HCT116 (cell line): ENCODE data around the gene DPH6. TPM values are rescaled to one million over a fixed set of nuclear protein-coding genes. Genes with fewer than 3 reads are reported as not detected.

Experiments
- ATAC-seq: fragments of 200-7000 bp; cut with Tn5 transposase; 2 replicates; pipeline ENCODE4 v1.9.1; 2020; ENCODE audit warnings: mild to moderate bottlenecking, moderate library complexity
- BruUV-seq: library from RNA; stranded (reverse); fragments of 400-500 nt; replicated peaks from 2 replicates; lab custom pipeline; 2021; lab: Mats Ljungman, UMichigan
- CTCF ChIA-PET: fragments of 300-600 bp; sonication (Branson Sonifier 250); formaldehyde crosslinking; loops from one replicate; lab custom pipeline; 2021; ENCODE audit warnings: antibody characterized with exemption; lab: Charles Lee
- POLR2A ChIA-PET: fragments of 300-600, 350-600 bp; sonication (Branson Sonifier 250); formaldehyde crosslinking; loops from one replicate; lab custom pipeline; 2021; ENCODE audit warnings: antibody characterized with exemption; lab: Charles Lee
- RAD21 ChIA-PET, 2 experiments: fragments of 300-600 bp; sonication (Branson Sonifier 250); formaldehyde crosslinking; loops; one replicate each; lab custom pipeline; 2023; ENCODE audit warnings: low total read pairs in 2 of 2; ENCODE audit not compliant: uncharacterized antibody in 2 of 2, unreplicated experiment in 2 of 2, low non-redundant PET in 1 of 2; lab: Charles Lee
- DNase-seq: peaks from one replicate; pipeline ENCODE4 v3.0.0-alpha.2; 2010; ENCODE audit warnings: low read depth, low spot score
- H2AFZ ChIP-seq: fragments of 200-600 bp; shearing (Covaris generic), sonication (generic); 2 replicates; pipeline ENCODE4 v1.6.1; 2017; ENCODE audit warnings: low read depth, mixed run types, mixed read lengths, antibody characterized with exemption, low read length; ENCODE audit not compliant: poor library complexity, severe bottlenecking
- H3K27ac ChIP-seq: 2 replicates; pipeline ENCODE4 v1.5.1; 2012; ENCODE audit warnings: low read depth, low read length
- H3K27me3 ChIP-seq: fragments of 200-600 bp; sonication (generic); 2 replicates; pipeline ENCODE4 v1.6.1; 2016; ENCODE audit warnings: mixed run types, low read length, mixed read lengths; ENCODE audit not compliant: insufficient read depth
- H3K36me3 ChIP-seq, 2 experiments: fragments of 200-500 bp in 1 of 2; fragments of 200-600 bp in 1 of 2; sonication (Bioruptor generic) in 1 of 2; sonication (generic) in 1 of 2; 2 replicates each; pipeline versions ENCODE4 v1.5.1 to v1.6.1; 2014 to 2016; ENCODE audit warnings: low read length in 2 of 2, inconsistent platforms in 1 of 2, mixed read lengths in 1 of 2, mixed run types in 1 of 2; ENCODE audit not compliant: insufficient read depth in 2 of 2, control insufficient read depth in 1 of 2
- H3K4me1 ChIP-seq, 2 experiments: fragments of 200-600 bp in 1 of 2; sonication (generic) in 1 of 2; 2 replicates each; pipeline versions ENCODE4 v1.5.1 to v1.6.1; 2012 to 2017; ENCODE audit warnings: low read length in 2 of 2, inconsistent platforms in 1 of 2, mild to moderate bottlenecking in 1 of 2, mixed read lengths in 1 of 2, mixed run types in 1 of 2, moderate library complexity in 1 of 2; ENCODE audit not compliant: insufficient read depth in 2 of 2, control insufficient read depth in 1 of 2
- H3K4me2 ChIP-seq: fragments of 200-600 bp; sonication (generic); 2 replicates; pipeline ENCODE4 v1.6.1; 2017; ENCODE audit warnings: mixed run types, low read length, mixed read lengths
- H3K4me3 ChIP-seq, 2 experiments: fragments of 200-600 bp in 1 of 2; sonication (generic) in 1 of 2; replicated peaks in 1 of 2; 2 replicates each; pipeline ENCODE4 v1.5.1; 2011 to 2016; ENCODE audit warnings: low read length in 2 of 2, control low read depth in 1 of 2, low read depth in 1 of 2, mild to moderate bottlenecking in 1 of 2, mixed read lengths in 1 of 2, mixed run types in 1 of 2
- H3K79me2 ChIP-seq: fragments of 200-600 bp; sonication (generic); 2 replicates; pipeline ENCODE4 v1.6.1; 2017; ENCODE audit warnings: mild to moderate bottlenecking, mixed run types, low read length, moderate library complexity, mixed read lengths; ENCODE audit not compliant: insufficient read depth
- H3K9ac ChIP-seq: fragments of 200-600 bp; sonication (generic); 2 replicates; pipeline ENCODE4 v1.6.1; 2016; ENCODE audit warnings: low read length, mixed read lengths
- H3K9me2 ChIP-seq: fragments of 200-600 bp; sonication (generic), shearing (Covaris generic); 2 replicates; pipeline ENCODE4 v1.6.1; 2017; ENCODE audit warnings: mixed run types, mild to moderate bottlenecking, moderate library complexity; ENCODE audit not compliant: insufficient read depth
- H3K9me3 ChIP-seq, 2 experiments: fragments of 200-500 bp in 1 of 2; fragments of 200-600 bp in 1 of 2; sonication (Bioruptor generic) in 1 of 2; sonication (generic) in 1 of 2; 2 replicates each; pipeline ENCODE4 v1.6.1; 2014 to 2017; ENCODE audit warnings: low read length in 2 of 2, mixed read lengths in 2 of 2, inconsistent platforms in 1 of 2, low read depth in 1 of 2, mild to moderate bottlenecking in 1 of 2, mixed run types in 1 of 2, moderate library complexity in 1 of 2; ENCODE audit not compliant: control insufficient read depth in 1 of 2, insufficient read depth in 1 of 2
- H4K20me1 ChIP-seq: fragments of 200-600 bp; sonication (generic), shearing (Covaris generic); 2 replicates; pipeline ENCODE4 v1.6.1; 2017; ENCODE audit warnings: mixed run types, mild to moderate bottlenecking, moderate library complexity; ENCODE audit not compliant: insufficient read depth
- ATF3 ChIP-seq: IDR thresholded peaks from 2 replicates; pipeline ENCODE4 v1.6.1; 2012
- CBX3 ChIP-seq: IDR thresholded peaks from 2 replicates; pipeline ENCODE4 v1.6.1; 2012; ENCODE audit warnings: low read depth
- CEBPB ChIP-seq: IDR thresholded peaks from 2 replicates; pipeline ENCODE4 v1.6.1; 2012; ENCODE audit warnings: low read depth
- CTCF ChIP-seq, 3 experiments: fragments of 200-600 bp in 1 of 3; sonication (generic) in 1 of 3; IDR thresholded peaks in 2 of 3; conservative IDR thresholded peaks in 1 of 3; 2 replicates each; pipeline ENCODE4 v1.5.1; 2012 to 2017; ENCODE audit warnings: low read depth in 2 of 3, low read length in 2 of 3, antibody characterized with exemption in 1 of 3, borderline replicate concordance in 1 of 3, control low read depth in 1 of 3, mild to moderate bottlenecking in 1 of 3, mixed read lengths in 1 of 3, mixed run types in 1 of 3, moderate library complexity in 1 of 3; ENCODE audit not compliant: insufficient read depth in 1 of 3
- EGR1 ChIP-seq: IDR thresholded peaks from 2 replicates; pipeline ENCODE4 v1.6.1; 2012; ENCODE audit warnings: low read depth
- ELF1 ChIP-seq: IDR thresholded peaks from 2 replicates; pipeline ENCODE4 v1.6.1; 2012; ENCODE audit warnings: low read depth, borderline replicate concordance
- FOSL1 ChIP-seq: IDR thresholded peaks from 2 replicates; pipeline ENCODE4 v1.6.1; 2012; ENCODE audit warnings: low read depth
- JUND ChIP-seq: IDR thresholded peaks from 2 replicates; pipeline ENCODE4 v1.6.1; 2012
- POLR2AphosphoS5 ChIP-seq: IDR thresholded peaks from 2 replicates; pipeline ENCODE4 v1.6.1; 2011; ENCODE audit warnings: mild to moderate bottlenecking, low read depth, low read length, moderate library complexity
- RAD21 ChIP-seq: IDR thresholded peaks from 2 replicates; pipeline ENCODE4 v1.6.1; 2012; ENCODE audit warnings: low read depth, mild to moderate bottlenecking
- REST ChIP-seq: IDR thresholded peaks from 2 replicates; pipeline ENCODE4 v1.6.1; 2012; ENCODE audit warnings: low read depth
- SP1 ChIP-seq: IDR thresholded peaks from 2 replicates; pipeline ENCODE4 v1.6.1; 2012; ENCODE audit warnings: low read depth
- SRF ChIP-seq: IDR thresholded peaks from 2 replicates; pipeline ENCODE4 v1.6.1; 2012; ENCODE audit warnings: low read depth
- YY1 ChIP-seq: IDR thresholded peaks from 2 replicates; pipeline ENCODE4 v1.6.1; 2011; ENCODE audit warnings: low read length, low read depth, moderate library complexity, mild to moderate bottlenecking; ENCODE audit not compliant: insufficient replicate concordance; ENCODE audit errors: extremely low read depth
- ZBTB33 ChIP-seq: IDR thresholded peaks from 2 replicates; pipeline ENCODE4 v1.6.1; 2011; ENCODE audit warnings: mild to moderate bottlenecking, low read length, moderate library complexity; ENCODE audit not compliant: insufficient replicate concordance; ENCODE audit errors: extremely low read depth
- ZFX ChIP-seq: fragments of 450-650 bp; IDR thresholded peaks from 2 replicates; pipeline ENCODE4 v1.6.1; 2017
- ZNF274 ChIP-seq: fragments of 200-500 bp; sonication (Bioruptor generic); IDR thresholded peaks from 2 replicates; pipeline ENCODE4 v1.6.1; 2014; ENCODE audit warnings: mild to moderate bottlenecking, low read depth, low read length, inconsistent platforms
- intact Hi-C: fragments of 100-400 bp; cut with micrococcal nuclease; formaldehyde crosslinking; loops from 2 replicates; pipeline ENCODE4 v1.10.0; 2022
- total RNA-seq: library from RNA; stranded (reverse); gene quantifications from one replicate; pipeline ENCODE4 v1.2.1, GENCODE V29; 2021; ENCODE audit not compliant: unreplicated experiment

DPH6 gene
- total RNA-seq, 1 experiment from 2014 or later, result 18.2 TPM

- no peak for TF ChIP-seq REST
Measured at GRCh38 chr15:35533130-35534110, 12.5 kb downstream of the DPH6 start (continued).

GRCh38 chr15:35530698-35531097, 15.3 kb downstream of the DPH6 start:
- no peak overlapping the region for H3K4me3 ChIP-seq
- no peak for DNase-seq
- no peak overlapping the region for H3K9ac ChIP-seq
- H3K4me2 ChIP-seq, result no peak overlapping the region
- H3K27ac ChIP-seq, result no peak overlapping the region
- H3K79me2 ChIP-seq, result no peaks in the 10 kb centered on the region
- no peak overlapping the region for H2AFZ ChIP-seq
- peaks cover 0 to 5% of the 10 kb centered on the region in 2 experiments; a peak in 2 of 4 replicates for H3K9me3 ChIP-seq
- no peaks in the 10 kb centered on the region for H3K9me2 ChIP-seq
- intact Hi-C loops, result no loop called here
- CTCF ChIA-PET, result no interaction called here
- ATAC-seq, result no peak
- no peaks in the 10 kb centered on the region for H4K20me1 ChIP-seq
- RAD21 ChIA-PET, result no interaction called here
- BruUV-seq, result no TSS peak
- POLR2A ChIA-PET, result no interaction called here
- H3K36me3 ChIP-seq, result peaks cover 0 to 4% of the 10 kb centered on the region in 2 experiments; a peak in 2 of 4 replicates
- no peaks in the 10 kb centered on the region for H3K27me3 ChIP-seq
- no peaks in the 10 kb centered on the region for H3K4me1 ChIP-seq
- TF ChIP-seq ELF1 (no peak), YY1 (no peak), CBX3 (no peak), FOSL1 (no peak), CTCF (IDR thresholded peaks at IDR 0.05 in 2 of 3, conservative IDR thresholded peaks at IDR 0.05 in 1 of 3; ENCODE audit: borderline replicate concordance in 1 of 3, insufficient read depth in 1 of 3, low read depth in 2 of 3, low read length in 2 of 3) (no peak), EGR1 (no peak), JUND (no peak), CEBPB (no peak), SP1 (no peak), RAD21 (no peak), ZFX (no peak), POLR2AphosphoS5 (no peak), ZBTB33 (no peak), ZNF274 (no peak), ATF3 (no peak), SRF (no peak)
